Suppressor macrophage treated with lipopolysaccharide for 1 hour (primary cell): ENCODE results near the gene OR5J2.
"Not testable (repeated sequence)": the region's sequence is repeated elsewhere in the genome, so short reads cannot be mapped to it uniquely, and the experiment has no call there.

Experiments
- DNase-seq, 3 donors: peaks; one replicate each; pipeline ENCODE4 v3.0.0-alpha.2; 2020 to 2022

The OR5J2 gene

DNA sequence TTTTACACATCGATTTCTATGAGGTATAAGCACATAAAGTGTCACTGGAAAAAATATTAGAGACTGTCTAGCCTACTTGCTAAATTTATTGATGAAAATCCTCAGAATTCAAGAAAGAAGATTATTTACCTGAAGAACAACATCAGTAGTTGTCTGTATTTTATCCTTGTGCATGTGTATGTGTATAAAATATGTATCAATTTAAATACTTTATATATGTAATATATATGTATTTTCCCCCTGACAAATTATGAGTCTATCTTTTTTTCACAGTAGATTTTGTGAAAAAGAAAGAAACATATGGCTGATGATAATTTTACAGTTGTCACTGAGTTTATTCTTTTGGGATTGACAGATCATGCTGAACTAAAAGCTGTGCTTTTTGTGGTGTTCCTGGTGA, at the start of gene OR5J2:
TSS of gene OR5J2 (plus strand) at position 301 of the 400 bp plus-strand sequence. CDS start at position 301, 0 bp downstream.
- DNase-seq = no peak

DNA sequence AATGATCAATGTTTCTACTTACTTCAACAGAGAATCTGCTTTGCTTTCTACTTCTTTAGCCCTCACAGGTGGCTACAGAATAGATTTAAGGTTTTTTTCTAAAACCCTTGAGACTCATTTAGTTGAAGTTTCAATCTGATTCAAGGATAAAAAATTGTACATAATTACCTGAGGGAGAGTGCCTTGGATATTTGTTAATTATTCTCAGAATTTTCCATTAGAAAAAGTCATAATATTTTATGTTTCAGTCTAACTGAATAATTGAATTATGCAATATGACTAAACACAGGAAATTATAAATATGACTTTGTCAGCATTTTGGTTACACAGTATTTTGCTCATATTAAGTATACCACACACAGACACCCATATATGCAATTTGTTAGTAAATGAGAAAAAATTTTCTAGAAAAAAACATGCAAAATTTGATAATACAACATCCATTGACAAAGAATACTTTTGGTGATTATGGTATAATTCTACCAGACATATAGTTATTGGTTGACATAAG, 36.2 kb upstream of the OR5J2 start, which contains the start of gene OR8J3:
TSS of gene OR8J3 (minus strand) at position 51 of the 511 bp plus-strand sequence. CDS start 2,483 bp downstream, outside the sequence.
- no peak for DNase-seq

DNA sequence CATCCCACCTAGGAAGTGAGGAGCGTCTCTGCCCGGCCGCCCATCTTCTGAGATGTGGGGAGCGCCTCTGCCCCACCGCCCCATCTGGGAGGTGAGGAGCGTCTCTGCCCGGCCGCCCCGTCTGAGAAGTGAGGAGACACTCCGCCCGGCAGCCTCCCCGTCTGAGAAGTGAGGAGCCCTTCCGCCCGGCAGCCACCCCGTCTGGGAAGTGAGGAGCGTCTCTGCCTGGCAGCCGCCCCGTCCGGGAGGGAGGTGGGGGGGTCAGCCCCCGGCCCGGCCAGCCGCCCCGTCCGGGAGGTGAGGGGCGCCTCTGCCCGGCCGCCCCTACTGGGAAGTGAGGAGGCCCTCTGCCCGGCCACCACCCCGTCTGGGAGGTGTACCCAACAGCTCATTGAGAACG, 32.7 kb upstream of the OR5J2 start:
- DNase-seq = not testable (repeated sequence)

- no peak for DNase-seq
Measured at GRCh38 chr11:56151376-56151775, 25.0 kb upstream of the OR5J2 start.

- no peak for DNase-seq
Measured at GRCh38 chr11:56152333-56152732, 24.1 kb upstream of the OR5J2 start.

DNA sequence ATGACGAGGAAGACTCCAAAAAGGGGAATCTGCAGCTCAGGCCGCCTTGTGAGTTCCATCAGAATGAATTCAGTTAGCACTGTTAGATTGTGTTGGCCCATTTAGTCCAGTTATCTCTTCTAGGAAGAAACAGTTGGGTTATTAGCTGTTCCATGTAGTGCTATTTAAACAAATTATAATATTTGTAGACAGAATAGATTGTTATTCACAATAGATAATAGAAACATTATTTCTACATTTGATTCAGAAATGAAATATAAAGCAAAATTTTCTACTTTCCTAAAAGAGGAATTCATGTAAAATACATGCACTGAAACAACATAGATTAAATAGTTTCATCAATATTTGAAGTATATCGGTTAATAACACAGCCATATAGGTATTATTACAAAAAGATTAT, 16.2 kb upstream of the OR5J2 start, which contains the start of gene OR8K5:
TSS of gene OR8K5 (minus strand) at position 101 of the 400 bp plus-strand sequence. CDS start at position 101, 0 bp downstream.
- DNase-seq = no peak

DNA sequence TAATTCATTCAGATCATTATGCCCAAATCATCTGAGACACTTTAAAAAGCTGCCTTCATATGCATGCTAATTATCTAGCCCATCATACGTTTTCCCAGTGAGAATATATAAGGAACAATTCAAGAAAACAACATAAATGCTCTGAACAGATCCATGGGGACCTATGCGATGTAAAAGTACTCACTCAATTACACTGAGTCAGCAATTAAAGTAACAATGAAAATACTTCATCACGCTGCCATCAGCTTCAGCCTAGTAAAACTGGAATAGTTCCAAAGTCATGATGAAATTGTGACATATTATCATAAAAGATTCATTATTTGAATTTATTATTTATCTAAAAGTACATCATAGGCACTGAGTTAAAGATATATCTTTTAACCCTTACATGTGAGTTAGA, 12.6 kb upstream of the OR5J2 start:
- DNase-seq = no peak

GRCh38 chr11:56172256-56172830, 4.1 kb upstream of the OR5J2 start:
- DNase-seq = no peak

- no peak for DNase-seq
Measured at GRCh38 chr11:56183459-56183858, 7.0 kb downstream of the OR5J2 start.

DNA sequence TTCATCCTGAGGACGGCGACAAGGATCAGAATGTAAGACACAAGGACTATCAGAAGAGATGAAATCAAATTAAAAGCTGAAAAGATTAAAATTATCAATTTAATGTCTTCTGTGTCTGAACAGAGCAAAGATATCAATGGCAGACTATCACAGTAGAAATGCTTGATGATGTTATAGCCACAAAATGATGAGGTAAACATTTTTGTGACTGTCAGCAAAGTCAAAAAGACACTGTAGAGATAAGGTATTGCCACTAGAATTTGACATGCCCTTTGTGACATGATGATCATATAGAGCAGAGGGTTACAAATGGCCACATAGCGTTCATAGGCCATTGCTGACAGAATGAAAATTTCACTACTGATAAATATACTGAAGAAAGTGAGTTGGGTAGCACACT, 12.2 kb downstream of the OR5J2 start:
- no peak for DNase-seq

GRCh38 chr11:56196705-56197104, 20.3 kb downstream of the OR5J2 start:
- no peak for DNase-seq

DNA sequence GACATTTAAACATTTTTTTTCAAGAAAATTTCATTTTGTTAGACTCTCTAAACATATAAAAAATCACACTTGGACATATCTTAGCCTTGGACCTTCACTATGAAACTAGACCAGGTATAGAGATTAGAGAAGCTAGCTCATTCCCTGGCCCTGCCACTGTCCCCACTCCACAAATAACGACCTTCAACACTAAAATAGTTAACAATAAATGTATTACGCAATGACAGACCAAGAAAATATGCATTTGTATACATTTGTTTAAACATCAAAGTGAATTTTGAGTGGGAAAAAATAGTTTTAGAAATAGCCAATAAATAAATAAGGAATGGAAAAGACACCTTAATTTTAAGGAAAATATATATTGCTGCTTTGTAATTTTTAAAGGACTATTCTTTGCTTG, 20.9 kb downstream of the OR5J2 start:
- DNase-seq = no peak

- DNase-seq = no peak
Measured at GRCh38 chr11:56207790-56208189, 31.4 kb downstream of the OR5J2 start.

- no peak for DNase-seq
Measured at GRCh38 chr11:56214537-56214936, 38.1 kb downstream of the OR5J2 start.

- not testable (repeated sequence) for DNase-seq
Measured at GRCh38 chr11:56219735-56220134, 43.3 kb downstream of the OR5J2 start.
